H9 (cell line): ENCODE data around the gene GABARAP. TPM values are rescaled to one million over a fixed set of nuclear protein-coding genes. Genes with fewer than 3 reads are reported as not detected.

ENCODE experiments used
- DNase-seq: peaks from one replicate; pipeline ENCODE4 v3.0.0-alpha.2; 2017
- H2AFZ ChIP-seq: one replicate; pipeline ENCODE4 v1.6.1; 2013; ENCODE audit warnings: mild to moderate bottlenecking, low read length, control low read depth, moderate library complexity
- H2AK5ac ChIP-seq: 2 replicates; pipeline ENCODE4 v1.6.1; 2013; ENCODE audit warnings: low read length, control low read depth, mixed read lengths; ENCODE audit not compliant: insufficient read length
- H2BK120ac ChIP-seq: one replicate; pipeline ENCODE4 v1.6.1; 2013; ENCODE audit warnings: low read depth, mild to moderate bottlenecking, low read length, control low read depth, inconsistent platforms; ENCODE audit not compliant: poor library complexity, severe bottlenecking
- H2BK12ac ChIP-seq: 2 replicates; pipeline ENCODE4 v1.6.1; 2013; ENCODE audit warnings: low read length, control low read depth, mixed read lengths, low read depth; ENCODE audit not compliant: insufficient read length
- H2BK15ac ChIP-seq: 2 replicates; pipeline ENCODE4 v1.6.1; 2013; ENCODE audit warnings: low read depth, low read length, control low read depth
- H2BK20ac ChIP-seq: one replicate; pipeline ENCODE4 v1.6.1; 2013; ENCODE audit warnings: low read depth, mild to moderate bottlenecking, low read length, control low read depth, inconsistent platforms; ENCODE audit not compliant: poor library complexity, severe bottlenecking
- H2BK5ac ChIP-seq: 2 replicates; pipeline ENCODE4 v1.6.1; 2013; ENCODE audit warnings: low read length, control low read depth, mixed read lengths; ENCODE audit not compliant: insufficient read length
- H3K14ac ChIP-seq: 2 replicates; pipeline ENCODE4 v1.6.1; 2013; ENCODE audit warnings: low read length, control low read depth; ENCODE audit not compliant: insufficient read depth
- H3K18ac ChIP-seq: 2 replicates; pipeline ENCODE4 v1.6.1; 2013; ENCODE audit warnings: low read depth, mild to moderate bottlenecking, mixed read lengths, low read length, control low read depth; ENCODE audit not compliant: insufficient read length
- H3K23ac ChIP-seq: 2 replicates; pipeline ENCODE4 v1.6.1; 2013; ENCODE audit warnings: low read length, control low read depth, mixed read lengths, low read depth; ENCODE audit not compliant: insufficient read length
- H3K23me2 ChIP-seq: 2 replicates; pipeline ENCODE4 v1.6.1; 2013; ENCODE audit warnings: low read depth, mild to moderate bottlenecking, mixed read lengths, low read length, control low read depth; ENCODE audit not compliant: insufficient read length, poor library complexity, severe bottlenecking
- H3K27ac ChIP-seq: 2 replicates; pipeline ENCODE4 v1.5.1; 2013; ENCODE audit warnings: low read length, control low read depth, mixed read lengths, low read depth; ENCODE audit not compliant: insufficient read length
- H3K27me3 ChIP-seq: 2 replicates; pipeline ENCODE4 v1.6.1; 2013; ENCODE audit warnings: low read length, control low read depth, inconsistent platforms; ENCODE audit not compliant: insufficient read depth
- H3K4ac ChIP-seq: 2 replicates; pipeline ENCODE4 v1.6.1; 2013; ENCODE audit warnings: low read depth, mild to moderate bottlenecking, control low read depth, inconsistent platforms, low read length, moderate library complexity
- H3K4me1 ChIP-seq: 2 replicates; pipeline ENCODE4 v1.6.1; 2013; ENCODE audit warnings: low read length, control low read depth, inconsistent platforms; ENCODE audit not compliant: insufficient read depth
- H3K4me2 ChIP-seq: 2 replicates; pipeline ENCODE4 v1.6.1; 2013; ENCODE audit warnings: low read length, control low read depth, mixed read lengths; ENCODE audit not compliant: insufficient read length, insufficient read depth
- H3K56ac ChIP-seq: 2 replicates; pipeline ENCODE4 v1.6.1; 2013; ENCODE audit warnings: low read depth, mild to moderate bottlenecking, mixed read lengths, low read length, control low read depth; ENCODE audit not compliant: insufficient read length
- H3K79me1 ChIP-seq: 2 replicates; pipeline ENCODE4 v1.6.1; 2013; ENCODE audit warnings: low read depth, mild to moderate bottlenecking, moderate library complexity, low read length, control low read depth, inconsistent platforms; ENCODE audit not compliant: insufficient read depth, poor library complexity, severe bottlenecking
- H3K79me2 ChIP-seq: 2 replicates; pipeline ENCODE4 v1.6.1; 2013; ENCODE audit warnings: low read length, control low read depth, inconsistent platforms; ENCODE audit not compliant: insufficient read depth
- H3K9ac ChIP-seq: 2 replicates; pipeline ENCODE4 v1.6.1; 2013; ENCODE audit warnings: low read length, control low read depth, mixed read lengths; ENCODE audit not compliant: insufficient read length; ENCODE audit errors: extremely low read depth
- H3K9me3 ChIP-seq: one replicate; pipeline ENCODE4 v1.6.1; 2013; ENCODE audit warnings: low read depth, low read length, inconsistent platforms; ENCODE audit not compliant: control insufficient read depth
- H3T11ph ChIP-seq: one replicate; pipeline ENCODE4 v1.6.1; 2013; ENCODE audit warnings: mild to moderate bottlenecking, low read length, control low read depth, inconsistent platforms
- H4K20me1 ChIP-seq: one replicate; pipeline ENCODE4 v1.6.1; 2013; ENCODE audit not compliant: control insufficient read depth, insufficient read length, insufficient read depth
- H4K5ac ChIP-seq: 2 replicates; pipeline ENCODE4 v1.6.1; 2013; ENCODE audit warnings: low read depth, mild to moderate bottlenecking, mixed read lengths, low read length, control low read depth; ENCODE audit not compliant: insufficient read length
- H4K8ac ChIP-seq: replicated peaks from 2 replicates; pipeline ENCODE4 v1.6.1; 2013; ENCODE audit warnings: low read length, control low read depth, mixed read lengths, low read depth; ENCODE audit not compliant: insufficient read length
- H4K91ac ChIP-seq: 2 replicates; pipeline ENCODE4 v1.6.1; 2013; ENCODE audit warnings: low read depth, mild to moderate bottlenecking, moderate library complexity, mixed read lengths, low read length, control low read depth; ENCODE audit not compliant: insufficient read length
- H3K27ac Mint-ChIP-seq, 3 experiments: 2 replicates in 2 of 3; 3 replicates in 1 of 3; pipeline ENCODE4 v1.8.0; 2020 to 2021; ENCODE audit warnings: mixed read lengths in 3 of 3, mild to moderate bottlenecking in 1 of 3, moderate library complexity in 1 of 3
- H3K27me3 Mint-ChIP-seq: 2 replicates; pipeline ENCODE4 v1.8.0; 2021; ENCODE audit warnings: low read depth, mild to moderate bottlenecking, moderate library complexity, mixed read lengths
- H3K36me3 Mint-ChIP-seq, 3 experiments: 2 replicates in 2 of 3; 3 replicates in 1 of 3; pipeline ENCODE4 v1.8.0; 2020 to 2021; ENCODE audit warnings: low read depth in 3 of 3, mixed read lengths in 3 of 3; ENCODE audit not compliant: insufficient read depth in 1 of 3
- H3K4me1 Mint-ChIP-seq, 2 experiments: 2 replicates each; pipeline ENCODE4 v1.8.0; 2020; ENCODE audit warnings: mixed read lengths in 2 of 2
- H3K4me3 Mint-ChIP-seq, 2 experiments: 2 replicates in 1 of 2; 3 replicates in 1 of 2; pipeline ENCODE4 v1.8.0; 2020 to 2021; ENCODE audit warnings: mild to moderate bottlenecking in 2 of 2, mixed read lengths in 2 of 2, moderate library complexity in 1 of 2
- H3K9me3 Mint-ChIP-seq, 2 experiments: 2 replicates in 1 of 2; 3 replicates in 1 of 2; pipeline ENCODE4 v1.8.0; 2020; ENCODE audit warnings: mild to moderate bottlenecking in 2 of 2, mixed read lengths in 2 of 2, moderate library complexity in 1 of 2
- WGBS: extraction: QIAGEN DNeasy Blood & Tissue Kit; methylation state at CpG from one replicate; pipeline ENCODE4 v1.1.7; 2013; ENCODE audit warnings: missing lambda C conversion rate, low lambda C conversion rate, mixed read lengths; ENCODE audit not compliant: insufficient read length; ENCODE audit errors: extremely low coverage; 5-methylcytosine and 5-hydroxymethylcytosine counted together
- total RNA-seq: library from RNA; stranded (reverse); gene quantifications from 2 replicates; pipeline ENCODE4 v1.2.1, GENCODE V29; 2021
- TF ChIP-seq, protein P1 (sequence below): fragments of 200-600 bp; sonication (generic); conservative IDR thresholded peaks from 3 replicates; pipeline ENCODE4 v1.8.0; 2021; ENCODE audit warnings: antibody characterized with exemption, mild to moderate bottlenecking

Gene GABARAP
- total RNA-seq, 1 experiment from 2014 or later: 261 TPM

DNA sequence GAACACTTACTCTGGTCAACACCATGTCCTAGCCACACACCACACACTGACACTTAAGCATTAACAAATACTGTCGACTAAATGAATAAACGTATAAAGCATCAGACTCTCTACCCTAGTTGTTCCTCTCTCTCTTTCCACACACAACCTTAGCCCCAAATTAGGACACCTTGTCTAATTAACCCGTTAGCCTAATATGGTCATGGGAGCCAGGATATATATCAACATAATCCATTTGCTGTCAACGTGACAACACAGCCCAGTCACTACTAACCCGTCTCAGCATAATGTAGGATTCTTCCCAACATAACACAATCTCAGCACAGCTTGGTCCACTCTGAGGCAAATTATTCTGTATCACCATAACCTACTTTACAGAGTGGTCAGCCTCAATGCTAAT lies 10.1 kb downstream of the GABARAP start:
- peak overlapping the region; percentile 19 for H3K4me2 ChIP-seq
- TF ChIP-seq, protein P1, sequence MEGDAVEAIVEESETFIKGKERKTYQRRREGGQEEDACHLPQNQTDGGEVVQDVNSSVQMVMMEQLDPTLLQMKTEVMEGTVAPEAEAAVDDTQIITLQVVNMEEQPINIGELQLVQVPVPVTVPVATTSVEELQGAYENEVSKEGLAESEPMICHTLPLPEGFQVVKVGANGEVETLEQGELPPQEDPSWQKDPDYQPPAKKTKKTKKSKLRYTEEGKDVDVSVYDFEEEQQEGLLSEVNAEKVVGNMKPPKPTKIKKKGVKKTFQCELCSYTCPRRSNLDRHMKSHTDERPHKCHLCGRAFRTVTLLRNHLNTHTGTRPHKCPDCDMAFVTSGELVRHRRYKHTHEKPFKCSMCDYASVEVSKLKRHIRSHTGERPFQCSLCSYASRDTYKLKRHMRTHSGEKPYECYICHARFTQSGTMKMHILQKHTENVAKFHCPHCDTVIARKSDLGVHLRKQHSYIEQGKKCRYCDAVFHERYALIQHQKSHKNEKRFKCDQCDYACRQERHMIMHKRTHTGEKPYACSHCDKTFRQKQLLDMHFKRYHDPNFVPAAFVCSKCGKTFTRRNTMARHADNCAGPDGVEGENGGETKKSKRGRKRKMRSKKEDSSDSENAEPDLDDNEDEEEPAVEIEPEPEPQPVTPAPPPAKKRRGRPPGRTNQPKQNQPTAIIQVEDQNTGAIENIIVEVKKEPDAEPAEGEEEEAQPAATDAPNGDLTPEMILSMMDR: no peak
- Mint-ChIP-seq H3K9me3 (no peaks in the 10 kb centered on the region), H3K4me1 (peaks cover 27 to 36% of the 10 kb centered on the region in 2 experiments), H3K27ac (no peak overlapping the region; a peak in 1 of 7 replicates), H3K27me3 (no peaks in the 10 kb centered on the region; the same call in 1 of the 2 replicates), H3K36me3 (peaks cover 53 to 75% (median 68%) of the 10 kb centered on the region in 3 experiments; a peak in 6 of 7 replicates), H3K4me3 (peak overlapping the region; percentile 94 to 100; a peak in 4 of 5 replicates)
- no peak for DNase-seq
- H4K8ac ChIP-seq: no peak overlapping the region
- no peak overlapping the region for H2BK20ac ChIP-seq
- no peak overlapping the region for H3K27ac ChIP-seq
- H3K79me2 ChIP-seq: peaks cover 15% of the 10 kb centered on the region; the same call in 1 of the 2 replicates
- no peak overlapping the region for H2BK15ac ChIP-seq
- no peak overlapping the region for H3K23ac ChIP-seq
- H3K79me1 ChIP-seq: peaks cover 13% of the 10 kb centered on the region
- H3K18ac ChIP-seq: no peak overlapping the region
- no peak overlapping the region for H3K9ac ChIP-seq
- H2BK120ac ChIP-seq: no peak overlapping the region
- H3K27me3 ChIP-seq: no peaks in the 10 kb centered on the region
- no peak overlapping the region for H2AFZ ChIP-seq
- no peak overlapping the region for H2BK5ac ChIP-seq
- no peak overlapping the region for H4K5ac ChIP-seq
- H2AK5ac ChIP-seq: no peak overlapping the region
- peaks cover 7% of the 10 kb centered on the region for H3K23me2 ChIP-seq
- no peak overlapping the region for H2BK12ac ChIP-seq
- no peaks in the 10 kb centered on the region for H3K4me1 ChIP-seq
- H4K91ac ChIP-seq: no peak overlapping the region
- no peak overlapping the region for H3K4ac ChIP-seq
- no peaks in the 10 kb centered on the region for H4K20me1 ChIP-seq
- no peaks in the 10 kb centered on the region for H3K9me3 ChIP-seq
- H3K56ac ChIP-seq: no peak overlapping the region
- H3K14ac ChIP-seq: no peak overlapping the region
- WGBS: no CpG with 5 or more reads among the region's 5 CpGs
- no peak overlapping the region for H3T11ph ChIP-seq
